Thyroid gland (tissue), 4 donors: ENCODE results near the gene ARSK.

ENCODE experiments used
- POLR2A ChIP-seq, 2 donors: fragments of 450-650 bp; IDR thresholded peaks; one replicate each; pipeline ENCODE4 v1.6.1; 2017; ENCODE audit warnings: antibody characterized with exemption in 2 of 2, mild to moderate bottlenecking in 2 of 2, moderate library complexity in 1 of 2
- TF ChIP-seq, protein P1 (sequence below), 6 experiments: fragments of 200-600 bp in 3 of 6; fragments of 450-650 bp in 3 of 6; sonication (generic) in 3 of 6; IDR thresholded peaks; one replicate each; pipeline ENCODE4 v1.5.1; 2016 to 2019; ENCODE audit warnings: antibody characterized with exemption in 6 of 6, mild to moderate bottlenecking in 2 of 6, inconsistent platforms in 1 of 6, moderate library complexity in 1 of 6

GRCh38 chr5:95600557-95600956 is 45.7 kb downstream of the ARSK start:
- TF ChIP-seq, protein P1, sequence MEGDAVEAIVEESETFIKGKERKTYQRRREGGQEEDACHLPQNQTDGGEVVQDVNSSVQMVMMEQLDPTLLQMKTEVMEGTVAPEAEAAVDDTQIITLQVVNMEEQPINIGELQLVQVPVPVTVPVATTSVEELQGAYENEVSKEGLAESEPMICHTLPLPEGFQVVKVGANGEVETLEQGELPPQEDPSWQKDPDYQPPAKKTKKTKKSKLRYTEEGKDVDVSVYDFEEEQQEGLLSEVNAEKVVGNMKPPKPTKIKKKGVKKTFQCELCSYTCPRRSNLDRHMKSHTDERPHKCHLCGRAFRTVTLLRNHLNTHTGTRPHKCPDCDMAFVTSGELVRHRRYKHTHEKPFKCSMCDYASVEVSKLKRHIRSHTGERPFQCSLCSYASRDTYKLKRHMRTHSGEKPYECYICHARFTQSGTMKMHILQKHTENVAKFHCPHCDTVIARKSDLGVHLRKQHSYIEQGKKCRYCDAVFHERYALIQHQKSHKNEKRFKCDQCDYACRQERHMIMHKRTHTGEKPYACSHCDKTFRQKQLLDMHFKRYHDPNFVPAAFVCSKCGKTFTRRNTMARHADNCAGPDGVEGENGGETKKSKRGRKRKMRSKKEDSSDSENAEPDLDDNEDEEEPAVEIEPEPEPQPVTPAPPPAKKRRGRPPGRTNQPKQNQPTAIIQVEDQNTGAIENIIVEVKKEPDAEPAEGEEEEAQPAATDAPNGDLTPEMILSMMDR (IDR thresholded peaks at IDR 0.05) = no peak
- no peak for TF ChIP-seq POLR2A (IDR thresholded peaks at IDR 0.05)
